Measurements from ENCODE around the gene HGD. TPM values are rescaled to one million over a fixed set of nuclear protein-coding genes. Genes with fewer than 3 reads are reported as not detected.

Gene HGD
- total RNA-seq, 2 experiments from 2014 or later: 0.19 TPM; not detected in 1

- Histone ChIP-seq H4K20me1 (ENCODE audit: insufficient read depth, low read length) (no peaks in the 10 kb centered on the region), H3K36me3 (ENCODE audit: insufficient read depth, low read length) (no peaks in the 10 kb centered on the region), H2AFZ (ENCODE audit: low read length) (no peak overlapping the region), H3K4me3 (ENCODE audit: low read depth, low read length, poor library complexity, severe bottlenecking) (no peak overlapping the region), H3K9me2 (ENCODE audit: insufficient read depth, low read length) (no peaks in the 10 kb centered on the region), H3K27ac (ENCODE audit: low read depth, low read length, poor library complexity, severe bottlenecking) (no peak overlapping the region), H3K9me3 (ENCODE audit: low read length) (no peaks in the 10 kb centered on the region), H3K4me1 (ENCODE audit: insufficient read depth, low read length, poor library complexity, severe bottlenecking) (no peaks in the 10 kb centered on the region), H3K4me2 (ENCODE audit: low read length) (no peak overlapping the region), H3K79me2 (ENCODE audit: insufficient read depth, low read depth, low read length) (no peaks in the 10 kb centered on the region)
- POLR2A ChIA-PET: no interaction called here
- DNase-seq (ENCODE audit: low spot score): no peak
- CTCF ChIA-PET (ENCODE audit: unreplicated experiment): no interaction called here
- intact Hi-C loops (cut with micrococcal nuclease; ENCODE audit: unreplicated experiment): no loop called here
- BruUV-seq (replicated peaks): no TSS peak
- TF ChIP-seq EZH2phosphoT487 (IDR thresholded peaks at IDR 0.05; ENCODE audit: borderline replicate concordance, low read depth, low read length): no peak
These were observed 31.7 kb downstream of the HGD start for GRCh38 chr3:120650311-120650710.

GRCh38 chr3:120649830-120650233 is 32.2 kb downstream of the HGD start:
- Histone ChIP-seq H3K9me2 (ENCODE audit: insufficient read depth, low read length) (no peaks in the 10 kb centered on the region), H2AFZ (ENCODE audit: low read length) (no peak overlapping the region), H3K4me3 (ENCODE audit: low read depth, low read length, poor library complexity, severe bottlenecking) (no peak overlapping the region), H3K4me1 (ENCODE audit: insufficient read depth, low read length, poor library complexity, severe bottlenecking) (no peaks in the 10 kb centered on the region), H3K4me2 (ENCODE audit: low read length) (no peak overlapping the region), H3K79me2 (ENCODE audit: insufficient read depth, low read depth, low read length) (no peaks in the 10 kb centered on the region), H3K36me3 (ENCODE audit: insufficient read depth, low read length) (no peaks in the 10 kb centered on the region), H3K27ac (ENCODE audit: low read depth, low read length, poor library complexity, severe bottlenecking) (no peak overlapping the region), H4K20me1 (ENCODE audit: insufficient read depth, low read length) (no peaks in the 10 kb centered on the region), H3K9me3 (ENCODE audit: low read length) (no peaks in the 10 kb centered on the region)
- ChIA-PET POLR2A (interaction anchor here (0.6 kb wide), 1 partner anchor 382 kb away, joined by 5 read pairs; no protein-coding TSS in a partner anchor), CTCF (ENCODE audit: unreplicated experiment) (no interaction called here)
- no peak for TF ChIP-seq EZH2phosphoT487 (IDR thresholded peaks at IDR 0.05; ENCODE audit: borderline replicate concordance, low read depth, low read length)
- TF ChIP-seq CTCF (conservative IDR thresholded peaks at IDR 0.05; ENCODE audit: low read length): no peak
- intact Hi-C loops (cut with micrococcal nuclease; ENCODE audit: unreplicated experiment): no loop called here
- DNase-seq (ENCODE audit: low spot score): no peak
- BruUV-seq (replicated peaks): no TSS peak

- Histone ChIP-seq H3K36me3 (ENCODE audit: insufficient read depth, low read length) (no peaks in the 10 kb centered on the region), H2AFZ (ENCODE audit: low read length) (no peak overlapping the region), H3K27ac (ENCODE audit: low read depth, low read length, poor library complexity, severe bottlenecking) (no peak overlapping the region), H3K79me2 (ENCODE audit: insufficient read depth, low read depth, low read length) (no peaks in the 10 kb centered on the region), H3K4me2 (ENCODE audit: low read length) (no peak overlapping the region), H3K9me2 (ENCODE audit: insufficient read depth, low read length) (no peaks in the 10 kb centered on the region), H3K4me1 (ENCODE audit: insufficient read depth, low read length, poor library complexity, severe bottlenecking) (no peaks in the 10 kb centered on the region), H3K4me3 (ENCODE audit: low read depth, low read length, poor library complexity, severe bottlenecking) (no peak overlapping the region), H3K9me3 (ENCODE audit: low read length) (no peaks in the 10 kb centered on the region), H4K20me1 (ENCODE audit: insufficient read depth, low read length) (no peaks in the 10 kb centered on the region)
- TF ChIP-seq EZH2phosphoT487 (IDR thresholded peaks at IDR 0.05; ENCODE audit: borderline replicate concordance, low read depth, low read length): no peak
- no peak for TF ChIP-seq CTCF (conservative IDR thresholded peaks at IDR 0.05; ENCODE audit: low read length)
- no TSS peak for BruUV-seq (replicated peaks)
- intact Hi-C loops (cut with micrococcal nuclease; ENCODE audit: unreplicated experiment): no loop called here
- DNase-seq (ENCODE audit: low spot score): no peak
- POLR2A ChIA-PET: interaction anchor here (0.6 kb wide), 2 partner anchors 8 to 48 kb away, joined by 4 to 10 read pairs; no protein-coding TSS in a partner anchor
- CTCF ChIA-PET (ENCODE audit: unreplicated experiment): no interaction called here
These were observed 33.7 kb downstream of the HGD start for GRCh38 chr3:120648290-120648689.
